Cardiac muscle cell (in vitro differentiated cells and primary cell): ENCODE results near the gene TMEM127. TPM values are rescaled to one million over a fixed set of nuclear protein-coding genes. Genes with fewer than 3 reads are reported as not detected.

ENCODE experiments used
- polyA plus RNA-seq: library from polyadenylated mRNA; unstranded; fragments of >200 nt; fragmentation: Nextera tagmentation; extraction: Ambion mirVana; gene quantifications from 2 replicates; pipeline ENCODE4 v1.2.1, GENCODE V29; 2016
- total RNA-seq: library from RNA; depleted of rRNA; stranded (reverse); fragments of >200 nt; gene quantifications from 2 replicates; pipeline ENCODE4 v1.2.3, GENCODE V29; 2016

TMEM127 gene
- total and polyA plus RNA-seq, 2 experiments from 2014 or later: 59.1 to 71.0 TPM

Other genes with a start within 250 kb of the TMEM127 start
- gene GPAT2, start 231.1 kb downstream of the TMEM127 start, total RNA-seq: 1.5 and 3.5 TPM in 2 replicates
- gene GPAT2, start 231.1 kb downstream of the TMEM127 start, polyA plus RNA-seq: 1.8 and 2.2 TPM in 2 replicates
- gene ADRA2B, start 149.4 kb downstream of the TMEM127 start, total RNA-seq: 27.4 and 61.8 TPM in 2 replicates
- gene ADRA2B, start 149.4 kb downstream of the TMEM127 start, polyA plus RNA-seq: 28.5 and 50.8 TPM in 2 replicates
- gene ASTL, start 127.5 kb downstream of the TMEM127 start, total RNA-seq: not detected in 2 replicates
- not detected in 2 replicates for gene ASTL, start 127.5 kb downstream of the TMEM127 start, polyA plus RNA-seq
- gene DUSP2, start 120.6 kb downstream of the TMEM127 start, total RNA-seq: 0.89 and 3.0 TPM in 2 replicates
- gene DUSP2, start 120.6 kb downstream of the TMEM127 start, polyA plus RNA-seq: 1.0 and 2.2 TPM in 2 replicates
- 152 and 161 TPM in 2 replicates for gene STARD7, start 57.2 kb downstream of the TMEM127 start, total RNA-seq
- 214 and 246 TPM in 2 replicates for gene STARD7, start 57.2 kb downstream of the TMEM127 start, polyA plus RNA-seq
- gene CIAO1, start 228 bp upstream of the TMEM127 start, total RNA-seq: 97.3 and 117 TPM in 2 replicates
- 88.6 and 92.4 TPM in 2 replicates for gene CIAO1, start 228 bp upstream of the TMEM127 start, polyA plus RNA-seq
- gene SNRNP200, start 39.5 kb upstream of the TMEM127 start, total RNA-seq: 58.6 and 85.3 TPM in 2 replicates
- 96.4 and 97.1 TPM in 2 replicates for gene SNRNP200, start 39.5 kb upstream of the TMEM127 start, polyA plus RNA-seq
- gene ITPRIPL1, start 59.3 kb upstream of the TMEM127 start, total RNA-seq: 1.1 and 1.3 TPM in 2 replicates
- 1.3 and 1.5 TPM in 2 replicates for gene ITPRIPL1, start 59.3 kb upstream of the TMEM127 start, polyA plus RNA-seq
- 9.3 and 21.3 TPM in 2 replicates for gene NCAPH, start 69.8 kb upstream of the TMEM127 start, total RNA-seq
- gene NCAPH, start 69.8 kb upstream of the TMEM127 start, polyA plus RNA-seq: 6.3 and 18.1 TPM in 2 replicates
- not detected in 2 replicates for gene NEURL3, start 239.4 kb upstream of the TMEM127 start, total RNA-seq
- gene NEURL3, start 239.4 kb upstream of the TMEM127 start, polyA plus RNA-seq: not detected in 2 replicates